ENCODE data around the gene NENF.
A peak's percentile ranks its signal among the peaks of the same experiment; 100 is the strongest.
"Not testable (repeated sequence)": the region's sequence is repeated elsewhere in the genome, so short reads cannot be mapped to it uniquely, and the experiment has no call there.

NENF gene

DNA sequence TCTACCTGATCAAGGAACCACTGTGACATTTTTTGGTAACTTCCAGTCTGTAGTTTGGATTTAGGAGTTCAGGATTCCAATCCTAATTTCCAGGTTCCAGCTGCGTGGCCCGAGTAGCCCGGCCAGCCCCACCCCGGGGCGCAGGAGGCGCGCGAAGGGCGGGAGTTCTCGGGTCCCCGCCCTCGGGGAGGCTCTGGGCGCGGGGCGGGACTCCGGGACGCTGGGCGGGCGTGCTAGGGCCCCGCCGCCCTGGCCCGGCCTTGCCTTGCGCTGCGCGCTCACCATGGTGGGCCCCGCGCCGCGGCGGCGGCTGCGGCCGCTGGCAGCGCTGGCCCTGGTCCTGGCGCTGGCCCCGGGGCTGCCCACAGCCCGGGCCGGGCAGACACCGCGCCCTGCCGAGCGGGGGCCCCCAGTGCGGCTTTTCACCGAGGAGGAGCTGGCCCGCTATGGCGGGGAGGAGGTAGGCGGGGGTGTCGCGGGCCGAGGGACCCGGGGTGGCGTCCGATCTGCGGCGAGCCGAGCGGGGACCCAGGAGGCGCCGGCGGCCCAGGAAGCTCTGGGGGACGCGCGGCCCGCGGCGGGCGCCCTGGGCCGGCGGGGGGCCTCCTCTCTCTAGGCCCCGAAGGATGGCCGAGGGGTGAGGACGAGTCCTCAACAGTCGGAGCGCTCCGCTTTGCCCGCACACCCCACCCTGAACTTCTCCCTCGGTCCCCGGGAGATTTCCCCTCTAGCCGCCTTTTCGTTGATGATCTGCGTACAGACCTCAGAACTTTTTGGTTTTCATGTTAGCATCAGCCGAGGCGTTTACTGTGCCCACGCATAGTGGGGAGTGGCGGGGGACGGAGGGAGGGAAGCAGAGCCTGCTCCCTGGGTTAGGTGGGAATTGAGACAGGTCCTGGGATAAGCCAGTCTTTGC lies at the start of gene NENF:
TSS of gene NENF (plus strand) at position 260 of the 916 bp plus-strand sequence. CDS start at position 284, 24 bp downstream.
- Mint-ChIP-seq H3K27ac (no peak within 1 kb of the TSS), H3K4me1 (peaks cover 12% of the 10 kb centered on the region), H3K4me3 (peak within 1 kb of the TSS; percentile 81), H3K9me3 (no peaks in the 10 kb centered on the region), H3K27me3 (ENCODE audit: low read depth, poor library complexity) (peaks cover 32% of the 10 kb centered on the region), H3K36me3 (ENCODE audit: low read depth) (no peaks in the 10 kb centered on the region)
- TF ChIP-seq, protein P1, sequence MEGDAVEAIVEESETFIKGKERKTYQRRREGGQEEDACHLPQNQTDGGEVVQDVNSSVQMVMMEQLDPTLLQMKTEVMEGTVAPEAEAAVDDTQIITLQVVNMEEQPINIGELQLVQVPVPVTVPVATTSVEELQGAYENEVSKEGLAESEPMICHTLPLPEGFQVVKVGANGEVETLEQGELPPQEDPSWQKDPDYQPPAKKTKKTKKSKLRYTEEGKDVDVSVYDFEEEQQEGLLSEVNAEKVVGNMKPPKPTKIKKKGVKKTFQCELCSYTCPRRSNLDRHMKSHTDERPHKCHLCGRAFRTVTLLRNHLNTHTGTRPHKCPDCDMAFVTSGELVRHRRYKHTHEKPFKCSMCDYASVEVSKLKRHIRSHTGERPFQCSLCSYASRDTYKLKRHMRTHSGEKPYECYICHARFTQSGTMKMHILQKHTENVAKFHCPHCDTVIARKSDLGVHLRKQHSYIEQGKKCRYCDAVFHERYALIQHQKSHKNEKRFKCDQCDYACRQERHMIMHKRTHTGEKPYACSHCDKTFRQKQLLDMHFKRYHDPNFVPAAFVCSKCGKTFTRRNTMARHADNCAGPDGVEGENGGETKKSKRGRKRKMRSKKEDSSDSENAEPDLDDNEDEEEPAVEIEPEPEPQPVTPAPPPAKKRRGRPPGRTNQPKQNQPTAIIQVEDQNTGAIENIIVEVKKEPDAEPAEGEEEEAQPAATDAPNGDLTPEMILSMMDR (IDR thresholded peaks at IDR 0.05), result no peak
- DNase-seq, result peak; percentile 82

DNA sequence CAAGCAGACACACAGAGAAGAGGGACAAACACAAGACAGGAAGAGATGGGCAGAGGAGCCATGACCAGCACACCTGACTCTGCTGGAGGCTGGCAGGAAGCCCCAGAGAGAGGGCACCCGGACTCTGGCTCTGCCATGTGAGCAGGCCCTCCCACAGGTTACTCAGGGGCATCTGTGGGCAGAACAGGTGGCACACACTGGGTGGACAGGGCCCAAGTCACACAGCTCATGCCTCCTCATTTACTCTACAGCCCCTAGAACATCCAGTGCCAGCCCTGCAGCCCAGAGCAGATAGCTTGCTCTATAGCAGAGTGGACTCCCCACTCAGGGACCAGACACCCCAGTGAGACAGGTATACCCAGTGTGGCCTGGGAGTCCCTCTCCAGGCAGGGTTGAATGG lies 46.7 kb upstream of the NENF start:
- Mint-ChIP-seq H3K36me3 (ENCODE audit: low read depth) (peaks cover 96% of the 10 kb centered on the region), H3K27ac (peak overlapping the region; percentile 17), H3K4me3 (no peak overlapping the region), H3K9me3 (peaks cover 28% of the 10 kb centered on the region), H3K27me3 (ENCODE audit: low read depth, poor library complexity) (peaks cover 13% of the 10 kb centered on the region), H3K4me1 (no peaks in the 10 kb centered on the region)
- TF ChIP-seq, protein P1 (IDR thresholded peaks at IDR 0.05), result no peak
- no peak for DNase-seq

DNA sequence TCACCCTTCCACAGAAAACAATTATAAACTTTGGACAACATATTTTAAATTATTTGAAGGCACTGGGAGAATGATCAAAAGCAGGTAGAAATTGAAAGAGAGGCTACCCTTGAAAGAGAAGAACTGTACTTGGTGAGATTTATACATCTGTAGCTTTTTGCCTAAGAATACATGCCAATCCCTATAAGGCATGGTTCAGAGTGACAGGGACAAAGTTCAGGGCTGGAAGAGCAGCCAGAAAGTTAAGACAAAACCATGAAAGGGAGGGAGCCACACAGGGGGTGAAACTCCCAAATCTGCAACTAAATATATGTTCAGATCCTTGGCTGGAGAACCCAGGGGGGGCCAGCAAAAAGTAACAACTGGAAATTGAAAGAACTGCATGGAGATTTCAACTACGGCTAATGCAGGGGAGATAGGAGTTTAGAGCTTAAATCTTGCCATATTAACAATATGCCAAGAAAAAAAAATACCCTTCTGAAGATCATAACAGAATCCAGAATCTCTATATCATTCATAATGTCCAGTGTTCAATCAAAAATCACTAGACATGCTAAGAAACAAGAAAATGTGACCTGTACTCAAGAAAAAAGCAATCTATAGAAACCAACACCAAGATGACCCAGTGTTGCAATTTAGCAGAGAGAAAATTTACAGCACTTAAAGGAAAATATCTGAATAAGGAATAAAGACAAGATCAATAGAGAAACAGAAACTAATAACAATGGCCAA lies 43.6 kb upstream of the NENF start:
- H3K9me3 Mint-ChIP-seq, result peaks cover 54% of the 10 kb centered on the region
- peaks cover 92% of the 10 kb centered on the region for H3K36me3 Mint-ChIP-seq (ENCODE audit: low read depth)
- no peak overlapping the region for H3K27ac Mint-ChIP-seq
- no peaks in the 10 kb centered on the region for H3K4me1 Mint-ChIP-seq
- TF ChIP-seq, protein P1 (IDR thresholded peaks at IDR 0.05), result no peak
- H3K27me3 Mint-ChIP-seq (ENCODE audit: low read depth, poor library complexity), result peaks cover 13% of the 10 kb centered on the region
- DNase-seq, result no peak
- H3K4me3 Mint-ChIP-seq, result no peak overlapping the region

DNA sequence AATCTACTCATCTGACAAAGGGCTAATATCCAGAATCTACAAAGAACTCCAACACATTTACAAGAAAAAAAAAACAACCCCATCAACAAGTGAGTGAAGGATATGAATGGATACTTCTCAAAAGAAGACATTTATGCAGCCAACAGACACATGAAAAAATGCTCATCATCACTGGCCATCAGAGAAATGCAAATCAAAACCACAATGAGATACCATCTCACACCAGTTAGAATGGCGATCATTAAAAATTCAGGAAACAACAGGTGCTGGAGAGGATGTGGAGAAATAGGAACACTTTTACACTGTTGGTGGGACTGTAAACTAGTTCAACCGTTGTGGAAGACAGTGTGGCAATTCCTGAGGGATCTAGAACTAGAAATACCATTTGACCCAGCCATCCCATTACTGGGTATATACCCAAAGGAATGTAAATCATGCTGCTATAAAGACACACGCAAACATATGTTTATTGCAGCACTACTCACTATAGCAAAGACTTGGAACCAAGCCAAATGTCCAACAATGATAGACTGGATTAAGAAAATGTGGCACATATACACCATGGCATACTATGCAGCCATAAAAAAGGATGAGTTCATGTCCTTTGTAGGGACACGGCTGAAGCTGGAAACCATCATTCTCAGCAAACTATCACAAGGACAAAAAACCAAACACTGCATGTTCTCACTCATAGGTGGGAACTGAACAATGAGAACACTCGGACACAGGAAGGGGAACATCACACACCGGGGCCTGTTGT lies 36.9 kb upstream of the NENF start:
- peaks cover 87% of the 10 kb centered on the region for H3K36me3 Mint-ChIP-seq (ENCODE audit: low read depth)
- H3K27ac Mint-ChIP-seq, H3K4me1 Mint-ChIP-seq: not testable (repeated sequence)

DNA sequence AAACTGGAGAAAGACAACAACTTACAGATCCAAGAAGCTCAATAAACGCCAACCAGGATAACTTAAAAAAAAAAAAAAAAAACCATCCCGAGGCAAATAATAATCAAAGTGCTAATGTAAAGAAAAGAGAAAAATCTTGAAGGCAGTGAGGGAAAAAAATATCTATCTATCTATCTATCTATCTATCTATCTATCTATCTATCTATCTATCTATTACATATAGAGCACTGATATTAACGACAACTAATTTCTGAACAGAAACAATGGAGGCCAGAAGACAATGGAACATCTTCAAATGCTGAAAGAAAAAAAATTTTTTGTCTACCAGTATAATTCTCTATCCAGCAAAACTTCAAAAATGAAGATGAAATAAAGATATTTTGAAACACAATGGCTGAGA lies 36.1 kb upstream of the NENF start:
- DNase-seq, result no peak
- no peak overlapping the region for H3K27ac Mint-ChIP-seq
- H3K4me1 Mint-ChIP-seq, result no peaks in the 10 kb centered on the region
- TF ChIP-seq, protein P1 (IDR thresholded peaks at IDR 0.05), result no peak
- H3K27me3 Mint-ChIP-seq (ENCODE audit: low read depth, poor library complexity), result no peaks in the 10 kb centered on the region
- peaks cover 80% of the 10 kb centered on the region for H3K36me3 Mint-ChIP-seq (ENCODE audit: low read depth)
- H3K9me3 Mint-ChIP-seq, result peaks cover 63% of the 10 kb centered on the region
- H3K4me3 Mint-ChIP-seq, result no peak overlapping the region

More for the DNA sequence above, 36.9 kb upstream of the NENF start:
- not testable (repeated sequence) for H3K27me3 Mint-ChIP-seq (ENCODE audit: low read depth, poor library complexity); H3K4me3 Mint-ChIP-seq; DNase-seq
- H3K9me3 Mint-ChIP-seq, result peaks cover 70% of the 10 kb centered on the region

DNA sequence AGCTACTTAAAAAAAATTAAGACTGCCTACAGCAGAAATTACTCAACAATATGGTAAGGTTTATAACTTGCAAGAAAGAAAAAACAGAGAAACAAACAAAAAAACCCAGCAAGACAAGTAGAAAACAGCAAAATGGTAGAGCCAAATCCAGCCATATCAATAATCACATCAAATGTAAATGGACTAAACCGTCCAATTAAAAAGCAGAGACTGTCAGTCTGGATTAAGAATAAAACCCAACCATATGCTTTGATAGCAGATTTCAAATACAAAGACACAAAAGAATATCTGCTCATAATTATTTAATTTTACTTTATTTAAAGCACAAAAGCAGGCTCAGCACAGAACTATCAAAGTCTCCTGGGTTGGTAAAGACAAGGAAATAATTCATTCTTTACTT lies 35.5 kb upstream of the NENF start:
- DNase-seq, result no peak
- Mint-ChIP-seq H3K4me3 (no peak overlapping the region), H3K36me3 (ENCODE audit: low read depth) (peaks cover 80% of the 10 kb centered on the region), H3K27ac (no peak overlapping the region), H3K4me1 (no peaks in the 10 kb centered on the region), H3K9me3 (peaks cover 57% of the 10 kb centered on the region), H3K27me3 (ENCODE audit: low read depth, poor library complexity) (no peaks in the 10 kb centered on the region)
- TF ChIP-seq, protein P1 (IDR thresholded peaks at IDR 0.05), result no peak
